Fibroblast of the conjunctiva (primary cell): ENCODE results near the gene ULK3.

ENCODE experiments used
- DNase-seq: peaks from one replicate; pipeline ENCODE4 v3.0.0-alpha.2; 2010; ENCODE audit warnings: low read depth

ULK3 gene

GRCh38 chr15:74799255-74799855 is 43.6 kb downstream of the ULK3 start:
- DNase-seq = no peak

- DNase-seq = no peak
Observed at GRCh38 chr15:74798388-74799254, 44.3 kb downstream of the ULK3 start.

- no peak for DNase-seq
Observed at GRCh38 chr15:74795966-74796625, 46.9 kb downstream of the ULK3 start.

GRCh38 chr15:74794970-74795349 is 48.0 kb downstream of the ULK3 start:
- DNase-seq = no peak

- DNase-seq = no peak
Observed at GRCh38 chr15:74794248-74794969, 48.5 kb downstream of the ULK3 start.

- DNase-seq = no peak
Observed at GRCh38 chr15:74793135-74794028, 49.6 kb downstream of the ULK3 start.

GRCh38 chr15:74792227-74793016 is 50.5 kb downstream of the ULK3 start:
- DNase-seq = no peak

- no peak for DNase-seq
Observed at GRCh38 chr15:74791667-74792066, 51.3 kb downstream of the ULK3 start.

- no peak for DNase-seq
Observed at GRCh38 chr15:74791007-74791406, 51.9 kb downstream of the ULK3 start.

GRCh38 chr15:74790080-74790916 is 52.7 kb downstream of the ULK3 start:
- peak; percentile 26 for DNase-seq

- DNase-seq = no peak
Observed at GRCh38 chr15:74789741-74790079, 53.2 kb downstream of the ULK3 start.

- DNase-seq = no peak
Observed at GRCh38 chr15:74789171-74789631, 53.8 kb downstream of the ULK3 start.

GRCh38 chr15:74788683-74789151 is 54.2 kb downstream of the ULK3 start:
- DNase-seq = no peak

- no peak for DNase-seq
Observed at GRCh38 chr15:74788042-74788682, 54.8 kb downstream of the ULK3 start.

GRCh38 chr15:74787251-74788041 is 55.5 kb downstream of the ULK3 start:
- peak; percentile 39 for DNase-seq

- DNase-seq = no peak
Observed at GRCh38 chr15:74786551-74787165, 56.3 kb downstream of the ULK3 start.
